ENCODE data around the gene PRMT7.

The PRMT7 gene

GRCh38 chr16:68396481-68396880, 85.7 kb downstream of the PRMT7 start:
- DNase-seq (ENCODE audit: low spot score), result peak; percentile 19

GRCh38 chr16:68397710-68398201, 86.9 kb downstream of the PRMT7 start:
- DNase-seq (ENCODE audit: low spot score), result no peak

- DNase-seq (ENCODE audit: low spot score), result no peak
These were observed 88.6 kb downstream of the PRMT7 start for GRCh38 chr16:68399456-68399855.

GRCh38 chr16:68400083-68400923, 89.5 kb downstream of the PRMT7 start:
- DNase-seq (ENCODE audit: low spot score), result no peak

- DNase-seq (ENCODE audit: low spot score), result no peak
These were observed 90.2 kb downstream of the PRMT7 start for GRCh38 chr16:68400924-68401460.

GRCh38 chr16:68401871-68402747, 91.3 kb downstream of the PRMT7 start:
- no peak for DNase-seq (ENCODE audit: low spot score)

GRCh38 chr16:68402748-68403040, 91.9 kb downstream of the PRMT7 start:
- DNase-seq (ENCODE audit: low spot score), result no peak

GRCh38 chr16:68403177-68403576, 92.4 kb downstream of the PRMT7 start:
- no peak for DNase-seq (ENCODE audit: low spot score)

- no peak for DNase-seq (ENCODE audit: low spot score)
These were observed 92.9 kb downstream of the PRMT7 start for GRCh38 chr16:68403704-68404103.

GRCh38 chr16:68404736-68405345, 94.0 kb downstream of the PRMT7 start:
- no peak for DNase-seq (ENCODE audit: low spot score)

- DNase-seq (ENCODE audit: low spot score), result no peak
These were observed 95.8 kb downstream of the PRMT7 start for GRCh38 chr16:68406458-68407152.
